ENCODE measurements around the gene KRT33A.
A peak's percentile ranks its signal among the peaks of the same experiment; 100 is the strongest.

The KRT33A gene

GRCh38 chr17:41327411-41328120 lies 23.1 kb downstream of the KRT33A start:
- DNase-seq: no peak

GRCh38 chr17:41326173-41327145 lies 24.2 kb downstream of the KRT33A start:
- DNase-seq: peak; percentile 23

- no peak for DNase-seq
Observed at GRCh38 chr17:41325611-41326010, 25.0 kb downstream of the KRT33A start.

- no peak for DNase-seq
Observed at GRCh38 chr17:41325126-41325525, 25.5 kb downstream of the KRT33A start.

- DNase-seq: no peak
Observed at GRCh38 chr17:41324180-41325075, 26.2 kb downstream of the KRT33A start.

- DNase-seq: no peak
Observed at GRCh38 chr17:41322903-41323895, 27.4 kb downstream of the KRT33A start.

GRCh38 chr17:41322094-41322902 lies 28.3 kb downstream of the KRT33A start:
- DNase-seq: peak; percentile 35

GRCh38 chr17:41318231-41318630 lies 32.4 kb downstream of the KRT33A start:
- DNase-seq: no peak

GRCh38 chr17:41315814-41316445 lies 34.7 kb downstream of the KRT33A start:
- DNase-seq: no peak

- DNase-seq: no peak
Observed at GRCh38 chr17:41315204-41315794, 35.3 kb downstream of the KRT33A start, which contains the start of gene KRTAP17-1. Gene KRTAP17-1 (minus strand): TSS chr17:41315710. CDS start chr17:41315650, 60 bp downstream.

GRCh38 chr17:41311111-41311510 lies 39.5 kb downstream of the KRT33A start:
- DNase-seq: no peak

GRCh38 chr17:41308918-41309359 lies 41.7 kb downstream of the KRT33A start, which contains the start of gene KRTAP16-1:
Gene KRTAP16-1 (minus strand): TSS chr17:41309309. CDS start chr17:41309253, 56 bp downstream.
- DNase-seq: no peak

- peak; percentile 41 for DNase-seq
Observed at GRCh38 chr17:41308251-41308917, 42.2 kb downstream of the KRT33A start.

GRCh38 chr17:41307647-41308046 lies 43.0 kb downstream of the KRT33A start:
- no peak for DNase-seq

GRCh38 chr17:41304091-41304490 lies 46.5 kb downstream of the KRT33A start:
- DNase-seq: no peak

- no peak for DNase-seq
Observed at GRCh38 chr17:41302981-41303380, 47.6 kb downstream of the KRT33A start.

- peak; percentile 68 for DNase-seq
Observed at GRCh38 chr17:41301916-41302901, 48.4 kb downstream of the KRT33A start, which contains the start of gene KRTAP29-1. Gene KRTAP29-1 (minus strand): TSS chr17:41302851. CDS start chr17:41302851, 0 bp downstream.

All from MV-4-11 (cell line).